Measurements from ENCODE around the gene RBFOX1.

DNA sequence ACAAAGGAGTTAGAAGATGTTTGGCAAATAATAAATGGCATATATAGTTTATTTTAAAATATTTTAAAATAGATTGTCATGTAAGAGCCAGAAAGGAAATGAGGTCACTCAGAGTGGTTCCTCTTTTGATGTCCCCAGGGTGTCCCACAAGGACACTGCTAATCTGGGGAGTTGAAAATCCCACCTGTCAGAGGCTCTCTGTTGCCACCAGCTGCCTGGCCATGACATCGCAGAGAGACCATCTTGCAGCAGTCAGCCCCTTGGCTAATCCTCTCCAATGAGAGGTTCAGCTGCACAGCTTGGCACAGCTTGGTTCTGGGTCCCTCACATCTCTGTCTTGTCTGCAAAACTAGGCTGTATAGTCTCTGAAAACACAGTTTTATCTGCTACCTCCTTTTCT lies 11.0 kb upstream of the RBFOX1 start:
- TF ChIP-seq, protein P1, sequence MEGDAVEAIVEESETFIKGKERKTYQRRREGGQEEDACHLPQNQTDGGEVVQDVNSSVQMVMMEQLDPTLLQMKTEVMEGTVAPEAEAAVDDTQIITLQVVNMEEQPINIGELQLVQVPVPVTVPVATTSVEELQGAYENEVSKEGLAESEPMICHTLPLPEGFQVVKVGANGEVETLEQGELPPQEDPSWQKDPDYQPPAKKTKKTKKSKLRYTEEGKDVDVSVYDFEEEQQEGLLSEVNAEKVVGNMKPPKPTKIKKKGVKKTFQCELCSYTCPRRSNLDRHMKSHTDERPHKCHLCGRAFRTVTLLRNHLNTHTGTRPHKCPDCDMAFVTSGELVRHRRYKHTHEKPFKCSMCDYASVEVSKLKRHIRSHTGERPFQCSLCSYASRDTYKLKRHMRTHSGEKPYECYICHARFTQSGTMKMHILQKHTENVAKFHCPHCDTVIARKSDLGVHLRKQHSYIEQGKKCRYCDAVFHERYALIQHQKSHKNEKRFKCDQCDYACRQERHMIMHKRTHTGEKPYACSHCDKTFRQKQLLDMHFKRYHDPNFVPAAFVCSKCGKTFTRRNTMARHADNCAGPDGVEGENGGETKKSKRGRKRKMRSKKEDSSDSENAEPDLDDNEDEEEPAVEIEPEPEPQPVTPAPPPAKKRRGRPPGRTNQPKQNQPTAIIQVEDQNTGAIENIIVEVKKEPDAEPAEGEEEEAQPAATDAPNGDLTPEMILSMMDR (IDR thresholded peaks at IDR 0.05; ENCODE audit: insufficient read depth, low read depth, low read length) = no peak
- no peak for TF ChIP-seq EZH2 (IDR thresholded peaks at IDR 0.05; ENCODE audit: insufficient read depth, low read length)
